H9 (cell line): Measurements from ENCODE around the gene TMEM219. TPM values are rescaled to one million over a fixed set of nuclear protein-coding genes. Genes with fewer than 3 reads are reported as not detected.
A peak's percentile ranks its signal among the peaks of the same experiment; 100 is the strongest.

ENCODE experiments used
- DNase-seq: peaks from one replicate; pipeline ENCODE4 v3.0.0-alpha.2; 2017
- H2AFZ ChIP-seq: one replicate; pipeline ENCODE4 v1.6.1; 2013; ENCODE audit warnings: mild to moderate bottlenecking, low read length, control low read depth, moderate library complexity
- H2AK5ac ChIP-seq: 2 replicates; pipeline ENCODE4 v1.6.1; 2013; ENCODE audit warnings: low read length, control low read depth, mixed read lengths; ENCODE audit not compliant: insufficient read length
- H2BK120ac ChIP-seq: one replicate; pipeline ENCODE4 v1.6.1; 2013; ENCODE audit warnings: low read depth, mild to moderate bottlenecking, low read length, control low read depth, inconsistent platforms; ENCODE audit not compliant: poor library complexity, severe bottlenecking
- H2BK12ac ChIP-seq: 2 replicates; pipeline ENCODE4 v1.6.1; 2013; ENCODE audit warnings: low read length, control low read depth, mixed read lengths, low read depth; ENCODE audit not compliant: insufficient read length
- H2BK15ac ChIP-seq: 2 replicates; pipeline ENCODE4 v1.6.1; 2013; ENCODE audit warnings: low read depth, low read length, control low read depth
- H2BK20ac ChIP-seq: one replicate; pipeline ENCODE4 v1.6.1; 2013; ENCODE audit warnings: low read depth, mild to moderate bottlenecking, low read length, control low read depth, inconsistent platforms; ENCODE audit not compliant: poor library complexity, severe bottlenecking
- H2BK5ac ChIP-seq: 2 replicates; pipeline ENCODE4 v1.6.1; 2013; ENCODE audit warnings: low read length, control low read depth, mixed read lengths; ENCODE audit not compliant: insufficient read length
- H3K14ac ChIP-seq: 2 replicates; pipeline ENCODE4 v1.6.1; 2013; ENCODE audit warnings: low read length, control low read depth; ENCODE audit not compliant: insufficient read depth
- H3K18ac ChIP-seq: 2 replicates; pipeline ENCODE4 v1.6.1; 2013; ENCODE audit warnings: low read depth, mild to moderate bottlenecking, mixed read lengths, low read length, control low read depth; ENCODE audit not compliant: insufficient read length
- H3K23ac ChIP-seq: 2 replicates; pipeline ENCODE4 v1.6.1; 2013; ENCODE audit warnings: low read length, control low read depth, mixed read lengths, low read depth; ENCODE audit not compliant: insufficient read length
- H3K23me2 ChIP-seq: 2 replicates; pipeline ENCODE4 v1.6.1; 2013; ENCODE audit warnings: low read depth, mild to moderate bottlenecking, mixed read lengths, low read length, control low read depth; ENCODE audit not compliant: insufficient read length, poor library complexity, severe bottlenecking
- H3K27ac ChIP-seq: 2 replicates; pipeline ENCODE4 v1.5.1; 2013; ENCODE audit warnings: low read length, control low read depth, mixed read lengths, low read depth; ENCODE audit not compliant: insufficient read length
- H3K27me3 ChIP-seq: 2 replicates; pipeline ENCODE4 v1.6.1; 2013; ENCODE audit warnings: low read length, control low read depth, inconsistent platforms; ENCODE audit not compliant: insufficient read depth
- H3K4ac ChIP-seq: 2 replicates; pipeline ENCODE4 v1.6.1; 2013; ENCODE audit warnings: low read depth, mild to moderate bottlenecking, control low read depth, inconsistent platforms, low read length, moderate library complexity
- H3K4me1 ChIP-seq: 2 replicates; pipeline ENCODE4 v1.6.1; 2013; ENCODE audit warnings: low read length, control low read depth, inconsistent platforms; ENCODE audit not compliant: insufficient read depth
- H3K4me2 ChIP-seq: 2 replicates; pipeline ENCODE4 v1.6.1; 2013; ENCODE audit warnings: low read length, control low read depth, mixed read lengths; ENCODE audit not compliant: insufficient read length, insufficient read depth
- H3K56ac ChIP-seq: 2 replicates; pipeline ENCODE4 v1.6.1; 2013; ENCODE audit warnings: low read depth, mild to moderate bottlenecking, mixed read lengths, low read length, control low read depth; ENCODE audit not compliant: insufficient read length
- H3K79me1 ChIP-seq: 2 replicates; pipeline ENCODE4 v1.6.1; 2013; ENCODE audit warnings: low read depth, mild to moderate bottlenecking, moderate library complexity, low read length, control low read depth, inconsistent platforms; ENCODE audit not compliant: insufficient read depth, poor library complexity, severe bottlenecking
- H3K79me2 ChIP-seq: 2 replicates; pipeline ENCODE4 v1.6.1; 2013; ENCODE audit warnings: low read length, control low read depth, inconsistent platforms; ENCODE audit not compliant: insufficient read depth
- H3K9ac ChIP-seq: 2 replicates; pipeline ENCODE4 v1.6.1; 2013; ENCODE audit warnings: low read length, control low read depth, mixed read lengths; ENCODE audit not compliant: insufficient read length; ENCODE audit errors: extremely low read depth
- H3K9me3 ChIP-seq: one replicate; pipeline ENCODE4 v1.6.1; 2013; ENCODE audit warnings: low read depth, low read length, inconsistent platforms; ENCODE audit not compliant: control insufficient read depth
- H3T11ph ChIP-seq: one replicate; pipeline ENCODE4 v1.6.1; 2013; ENCODE audit warnings: mild to moderate bottlenecking, low read length, control low read depth, inconsistent platforms
- H4K20me1 ChIP-seq: one replicate; pipeline ENCODE4 v1.6.1; 2013; ENCODE audit not compliant: control insufficient read depth, insufficient read length, insufficient read depth
- H4K5ac ChIP-seq: 2 replicates; pipeline ENCODE4 v1.6.1; 2013; ENCODE audit warnings: low read depth, mild to moderate bottlenecking, mixed read lengths, low read length, control low read depth; ENCODE audit not compliant: insufficient read length
- H4K8ac ChIP-seq: replicated peaks from 2 replicates; pipeline ENCODE4 v1.6.1; 2013; ENCODE audit warnings: low read length, control low read depth, mixed read lengths, low read depth; ENCODE audit not compliant: insufficient read length
- H4K91ac ChIP-seq: 2 replicates; pipeline ENCODE4 v1.6.1; 2013; ENCODE audit warnings: low read depth, mild to moderate bottlenecking, moderate library complexity, mixed read lengths, low read length, control low read depth; ENCODE audit not compliant: insufficient read length
- H3K27ac Mint-ChIP-seq, 3 experiments: 2 replicates in 2 of 3; 3 replicates in 1 of 3; pipeline ENCODE4 v1.8.0; 2020 to 2021; ENCODE audit warnings: mixed read lengths in 3 of 3, mild to moderate bottlenecking in 1 of 3, moderate library complexity in 1 of 3
- H3K27me3 Mint-ChIP-seq: 2 replicates; pipeline ENCODE4 v1.8.0; 2021; ENCODE audit warnings: low read depth, mild to moderate bottlenecking, moderate library complexity, mixed read lengths
- H3K36me3 Mint-ChIP-seq, 3 experiments: 2 replicates in 2 of 3; 3 replicates in 1 of 3; pipeline ENCODE4 v1.8.0; 2020 to 2021; ENCODE audit warnings: low read depth in 3 of 3, mixed read lengths in 3 of 3; ENCODE audit not compliant: insufficient read depth in 1 of 3
- H3K4me1 Mint-ChIP-seq, 2 experiments: 2 replicates each; pipeline ENCODE4 v1.8.0; 2020; ENCODE audit warnings: mixed read lengths in 2 of 2
- H3K4me3 Mint-ChIP-seq, 2 experiments: 2 replicates in 1 of 2; 3 replicates in 1 of 2; pipeline ENCODE4 v1.8.0; 2020 to 2021; ENCODE audit warnings: mild to moderate bottlenecking in 2 of 2, mixed read lengths in 2 of 2, moderate library complexity in 1 of 2
- H3K9me3 Mint-ChIP-seq, 2 experiments: 2 replicates in 1 of 2; 3 replicates in 1 of 2; pipeline ENCODE4 v1.8.0; 2020; ENCODE audit warnings: mild to moderate bottlenecking in 2 of 2, mixed read lengths in 2 of 2, moderate library complexity in 1 of 2
- WGBS: extraction: QIAGEN DNeasy Blood & Tissue Kit; methylation state at CpG from one replicate; pipeline ENCODE4 v1.1.7; 2013; ENCODE audit warnings: missing lambda C conversion rate, low lambda C conversion rate, mixed read lengths; ENCODE audit not compliant: insufficient read length; ENCODE audit errors: extremely low coverage; 5-methylcytosine and 5-hydroxymethylcytosine counted together
- total RNA-seq: library from RNA; stranded (reverse); gene quantifications from 2 replicates; pipeline ENCODE4 v1.2.1, GENCODE V29; 2021
- TF ChIP-seq, protein P1 (sequence below): fragments of 200-600 bp; sonication (generic); conservative IDR thresholded peaks from 3 replicates; pipeline ENCODE4 v1.8.0; 2021; ENCODE audit warnings: antibody characterized with exemption, mild to moderate bottlenecking

TMEM219 gene
- total RNA-seq, 1 experiment from 2014 or later = 89.1 TPM

GRCh38 chr16:29922986-29923501 lies 38.8 kb upstream of the TMEM219 start:
- no peak overlapping the region for H2BK120ac ChIP-seq
- peaks cover 8% of the 10 kb centered on the region; the same call in 1 of the 2 replicates for H3K4me1 ChIP-seq
- no peak overlapping the region for H3K4me3 Mint-ChIP-seq
- no peak overlapping the region for H3K56ac ChIP-seq
- no peak overlapping the region for H3K4me2 ChIP-seq
- H3K27me3 Mint-ChIP-seq = no peaks in the 10 kb centered on the region
- H3K79me1 ChIP-seq = no peaks in the 10 kb centered on the region
- H4K20me1 ChIP-seq = no peaks in the 10 kb centered on the region
- H3K4ac ChIP-seq = no peak overlapping the region
- no peaks in the 10 kb centered on the region for H3K79me2 ChIP-seq
- H3K9me3 Mint-ChIP-seq = no peaks in the 10 kb centered on the region
- H2BK20ac ChIP-seq = no peak overlapping the region
- H3K27me3 ChIP-seq = no peaks in the 10 kb centered on the region
- H2AFZ ChIP-seq = no peak overlapping the region
- no peak overlapping the region for H3K23ac ChIP-seq
- no CpG with 5 or more reads among the region's 12 CpGs for WGBS
- H3K14ac ChIP-seq = no peak overlapping the region
- peaks cover 20% of the 10 kb centered on the region for H3K23me2 ChIP-seq
- H3K18ac ChIP-seq = no peak overlapping the region
- H3T11ph ChIP-seq = no peak overlapping the region
- no peak overlapping the region for H3K9ac ChIP-seq
- H2AK5ac ChIP-seq = no peak overlapping the region
- H3K36me3 Mint-ChIP-seq = peaks cover 2 to 34% (median 31%) of the 10 kb centered on the region in 3 experiments; a peak in 6 of 7 replicates
- no peak overlapping the region for H4K8ac ChIP-seq
- H4K5ac ChIP-seq = no peak overlapping the region
- H4K91ac ChIP-seq = no peak overlapping the region
- no peak for DNase-seq
- TF ChIP-seq, protein P1, sequence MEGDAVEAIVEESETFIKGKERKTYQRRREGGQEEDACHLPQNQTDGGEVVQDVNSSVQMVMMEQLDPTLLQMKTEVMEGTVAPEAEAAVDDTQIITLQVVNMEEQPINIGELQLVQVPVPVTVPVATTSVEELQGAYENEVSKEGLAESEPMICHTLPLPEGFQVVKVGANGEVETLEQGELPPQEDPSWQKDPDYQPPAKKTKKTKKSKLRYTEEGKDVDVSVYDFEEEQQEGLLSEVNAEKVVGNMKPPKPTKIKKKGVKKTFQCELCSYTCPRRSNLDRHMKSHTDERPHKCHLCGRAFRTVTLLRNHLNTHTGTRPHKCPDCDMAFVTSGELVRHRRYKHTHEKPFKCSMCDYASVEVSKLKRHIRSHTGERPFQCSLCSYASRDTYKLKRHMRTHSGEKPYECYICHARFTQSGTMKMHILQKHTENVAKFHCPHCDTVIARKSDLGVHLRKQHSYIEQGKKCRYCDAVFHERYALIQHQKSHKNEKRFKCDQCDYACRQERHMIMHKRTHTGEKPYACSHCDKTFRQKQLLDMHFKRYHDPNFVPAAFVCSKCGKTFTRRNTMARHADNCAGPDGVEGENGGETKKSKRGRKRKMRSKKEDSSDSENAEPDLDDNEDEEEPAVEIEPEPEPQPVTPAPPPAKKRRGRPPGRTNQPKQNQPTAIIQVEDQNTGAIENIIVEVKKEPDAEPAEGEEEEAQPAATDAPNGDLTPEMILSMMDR = no peak
- peaks cover 21 to 28% of the 10 kb centered on the region in 2 experiments for H3K4me1 Mint-ChIP-seq
- H2BK12ac ChIP-seq = no peak overlapping the region
- H3K27ac ChIP-seq = no peak overlapping the region
- H3K27ac Mint-ChIP-seq = peak overlapping the region in 1 of 3 experiments; percentile 75; a peak in 1 of 7 replicates
- no peak overlapping the region for H2BK15ac ChIP-seq
- H3K9me3 ChIP-seq = no peaks in the 10 kb centered on the region
- H2BK5ac ChIP-seq = no peak overlapping the region
